Upper lobe of left lung (tissue), 4 donors: ENCODE results near the gene CRELD2.

Experiments
- EP300 ChIP-seq, 4 donors: sonication (generic); formaldehyde crosslinking; IDR thresholded peaks; one replicate each; pipeline ENCODE4 v1.5.1; 2017; ENCODE audit warnings: antibody characterized with exemption in 4 of 4, control low read depth in 2 of 4
- TF ChIP-seq, protein P1 (sequence below), 6 experiments: fragments of 450-650 bp in 4 of 6; fragments of 200-600 bp in 2 of 6; sonication (generic) in 2 of 6; IDR thresholded peaks; one replicate each; pipeline ENCODE4 v1.5.1; 2016 to 2019; ENCODE audit warnings: antibody characterized with exemption in 6 of 6

DNA sequence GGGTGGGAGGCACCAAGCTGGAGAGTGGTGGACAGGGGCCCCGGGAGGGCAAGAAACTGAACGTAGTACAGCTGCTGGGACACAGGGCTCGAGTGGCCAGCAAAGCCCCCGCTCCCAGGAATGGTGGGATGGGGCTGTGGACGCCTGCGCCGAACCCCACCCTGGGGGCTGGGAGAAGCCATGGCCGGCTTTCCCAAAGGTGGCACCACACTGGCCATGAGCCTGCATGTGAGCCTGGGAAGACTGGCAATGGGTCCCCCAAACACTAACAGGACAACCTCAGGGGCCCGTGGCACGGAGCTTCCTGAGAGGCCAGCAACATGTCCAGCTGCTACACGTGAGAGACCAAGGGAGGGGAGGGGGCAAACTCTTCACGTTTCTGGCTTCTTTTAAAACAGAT, 4.2 kb upstream of the CRELD2 start:
- TF ChIP-seq, protein P1, sequence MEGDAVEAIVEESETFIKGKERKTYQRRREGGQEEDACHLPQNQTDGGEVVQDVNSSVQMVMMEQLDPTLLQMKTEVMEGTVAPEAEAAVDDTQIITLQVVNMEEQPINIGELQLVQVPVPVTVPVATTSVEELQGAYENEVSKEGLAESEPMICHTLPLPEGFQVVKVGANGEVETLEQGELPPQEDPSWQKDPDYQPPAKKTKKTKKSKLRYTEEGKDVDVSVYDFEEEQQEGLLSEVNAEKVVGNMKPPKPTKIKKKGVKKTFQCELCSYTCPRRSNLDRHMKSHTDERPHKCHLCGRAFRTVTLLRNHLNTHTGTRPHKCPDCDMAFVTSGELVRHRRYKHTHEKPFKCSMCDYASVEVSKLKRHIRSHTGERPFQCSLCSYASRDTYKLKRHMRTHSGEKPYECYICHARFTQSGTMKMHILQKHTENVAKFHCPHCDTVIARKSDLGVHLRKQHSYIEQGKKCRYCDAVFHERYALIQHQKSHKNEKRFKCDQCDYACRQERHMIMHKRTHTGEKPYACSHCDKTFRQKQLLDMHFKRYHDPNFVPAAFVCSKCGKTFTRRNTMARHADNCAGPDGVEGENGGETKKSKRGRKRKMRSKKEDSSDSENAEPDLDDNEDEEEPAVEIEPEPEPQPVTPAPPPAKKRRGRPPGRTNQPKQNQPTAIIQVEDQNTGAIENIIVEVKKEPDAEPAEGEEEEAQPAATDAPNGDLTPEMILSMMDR (IDR thresholded peaks at IDR 0.05), result no peak
- TF ChIP-seq EP300 (IDR thresholded peaks at IDR 0.05), result no peak
